Measurements from ENCODE around the gene ABCA3.

ABCA3 gene

GRCh38 chr16:2333231-2333630 is 7.3 kb downstream of the ABCA3 start:
- Histone ChIP-seq H3K4me3 (ENCODE audit: insufficient read depth, low read depth, low read length) (no peak overlapping the region), H3K36me3 (ENCODE audit: control insufficient read depth, insufficient read depth, low read length) (no peaks in the 10 kb centered on the region), H3K4me1 (ENCODE audit: control insufficient read depth, insufficient read depth, low read length) (no peaks in the 10 kb centered on the region), H3K27ac (ENCODE audit: insufficient read depth, low read depth, low read length, poor library complexity, severe bottlenecking) (no peak overlapping the region), H3K27me3 (ENCODE audit: control insufficient read depth, insufficient read depth, low read length, poor library complexity, severe bottlenecking) (peaks cover 8% of the 10 kb centered on the region), H3K9me3 (ENCODE audit: control insufficient read depth, low read length) (no peaks in the 10 kb centered on the region)
- 92 to 95% methylated on average over 9 of the region's 9 CpGs for WGBS, 2 experiments

GRCh38 chr16:2331931-2332267 is 8.6 kb downstream of the ABCA3 start:
- Histone ChIP-seq H3K36me3 (ENCODE audit: control insufficient read depth, insufficient read depth, low read length) (no peaks in the 10 kb centered on the region), H3K4me1 (ENCODE audit: control insufficient read depth, insufficient read depth, low read length) (no peaks in the 10 kb centered on the region), H3K27ac (ENCODE audit: insufficient read depth, low read depth, low read length, poor library complexity, severe bottlenecking) (no peak overlapping the region), H3K4me3 (ENCODE audit: insufficient read depth, low read depth, low read length) (no peak overlapping the region), H3K27me3 (ENCODE audit: control insufficient read depth, insufficient read depth, low read length, poor library complexity, severe bottlenecking) (no peaks in the 10 kb centered on the region), H3K9me3 (ENCODE audit: control insufficient read depth, low read length) (no peaks in the 10 kb centered on the region)
- 92% methylated on average over 5 of the region's 5 CpGs for WGBS, 2 experiments

- H3K4me3 ChIP-seq (ENCODE audit: insufficient read depth, low read depth, low read length): no peak overlapping the region
- no peaks in the 10 kb centered on the region for H3K27me3 ChIP-seq (ENCODE audit: control insufficient read depth, insufficient read depth, low read length, poor library complexity, severe bottlenecking)
- WGBS, 2 experiments: 88 to 90% methylated on average over 23 of the region's 23 CpGs
- H3K27ac ChIP-seq (ENCODE audit: insufficient read depth, low read depth, low read length, poor library complexity, severe bottlenecking): no peak overlapping the region
- no peaks in the 10 kb centered on the region for H3K9me3 ChIP-seq (ENCODE audit: control insufficient read depth, low read length)
- no peaks in the 10 kb centered on the region for H3K4me1 ChIP-seq (ENCODE audit: control insufficient read depth, insufficient read depth, low read length)
- no peaks in the 10 kb centered on the region for H3K36me3 ChIP-seq (ENCODE audit: control insufficient read depth, insufficient read depth, low read length)
Measured at GRCh38 chr16:2331199-2331930, 9.2 kb downstream of the ABCA3 start.

GRCh38 chr16:2329532-2329931 is 11.0 kb downstream of the ABCA3 start:
- no peak overlapping the region for H3K27ac ChIP-seq (ENCODE audit: insufficient read depth, low read depth, low read length, poor library complexity, severe bottlenecking)
- no peaks in the 10 kb centered on the region for H3K36me3 ChIP-seq (ENCODE audit: control insufficient read depth, insufficient read depth, low read length)
- H3K27me3 ChIP-seq (ENCODE audit: control insufficient read depth, insufficient read depth, low read length, poor library complexity, severe bottlenecking): no peaks in the 10 kb centered on the region
- H3K4me3 ChIP-seq (ENCODE audit: insufficient read depth, low read depth, low read length): no peak overlapping the region
- 86 to 87% methylated on average over 5 of the region's 5 CpGs for WGBS, 2 experiments
- no peaks in the 10 kb centered on the region for H3K9me3 ChIP-seq (ENCODE audit: control insufficient read depth, low read length)
- no peaks in the 10 kb centered on the region for H3K4me1 ChIP-seq (ENCODE audit: control insufficient read depth, insufficient read depth, low read length)

GRCh38 chr16:2328428-2328827 is 12.1 kb downstream of the ABCA3 start:
- no peaks in the 10 kb centered on the region for H3K4me1 ChIP-seq (ENCODE audit: control insufficient read depth, insufficient read depth, low read length)
- WGBS, 2 experiments: 86 to 88% methylated on average over 12 of the region's 12 CpGs
- H3K27ac ChIP-seq (ENCODE audit: insufficient read depth, low read depth, low read length, poor library complexity, severe bottlenecking): no peak overlapping the region
- no peaks in the 10 kb centered on the region for H3K27me3 ChIP-seq (ENCODE audit: control insufficient read depth, insufficient read depth, low read length, poor library complexity, severe bottlenecking)
- no peaks in the 10 kb centered on the region for H3K36me3 ChIP-seq (ENCODE audit: control insufficient read depth, insufficient read depth, low read length)
- H3K9me3 ChIP-seq (ENCODE audit: control insufficient read depth, low read length): no peaks in the 10 kb centered on the region
- H3K4me3 ChIP-seq (ENCODE audit: insufficient read depth, low read depth, low read length): no peak overlapping the region

GRCh38 chr16:2326191-2326590 is 14.3 kb downstream of the ABCA3 start:
- Histone ChIP-seq H3K36me3 (ENCODE audit: control insufficient read depth, insufficient read depth, low read length) (no peaks in the 10 kb centered on the region), H3K4me1 (ENCODE audit: control insufficient read depth, insufficient read depth, low read length) (no peaks in the 10 kb centered on the region), H3K9me3 (ENCODE audit: control insufficient read depth, low read length) (no peaks in the 10 kb centered on the region), H3K4me3 (ENCODE audit: insufficient read depth, low read depth, low read length) (no peak overlapping the region), H3K27me3 (ENCODE audit: control insufficient read depth, insufficient read depth, low read length, poor library complexity, severe bottlenecking) (no peaks in the 10 kb centered on the region), H3K27ac (ENCODE audit: insufficient read depth, low read depth, low read length, poor library complexity, severe bottlenecking) (no peak overlapping the region)
- WGBS, 2 experiments: 92 to 94% methylated on average over 11 of the region's 11 CpGs

- WGBS, 2 experiments: 89% methylated on average over 16 of the region's 16 CpGs
- Histone ChIP-seq H3K36me3 (ENCODE audit: control insufficient read depth, insufficient read depth, low read length) (no peaks in the 10 kb centered on the region), H3K4me3 (ENCODE audit: insufficient read depth, low read depth, low read length) (no peak overlapping the region), H3K27me3 (ENCODE audit: control insufficient read depth, insufficient read depth, low read length, poor library complexity, severe bottlenecking) (no peaks in the 10 kb centered on the region), H3K27ac (ENCODE audit: insufficient read depth, low read depth, low read length, poor library complexity, severe bottlenecking) (no peak overlapping the region), H3K9me3 (ENCODE audit: control insufficient read depth, low read length) (no peaks in the 10 kb centered on the region), H3K4me1 (ENCODE audit: control insufficient read depth, insufficient read depth, low read length) (no peaks in the 10 kb centered on the region)
Measured at GRCh38 chr16:2325791-2326190, 14.7 kb downstream of the ABCA3 start.

- no peaks in the 10 kb centered on the region for H3K4me1 ChIP-seq (ENCODE audit: control insufficient read depth, insufficient read depth, low read length)
- WGBS, 2 experiments: 91 to 93% methylated on average over 7 of the region's 7 CpGs
- H3K4me3 ChIP-seq (ENCODE audit: insufficient read depth, low read depth, low read length): no peak overlapping the region
- no peaks in the 10 kb centered on the region for H3K9me3 ChIP-seq (ENCODE audit: control insufficient read depth, low read length)
- no peaks in the 10 kb centered on the region for H3K36me3 ChIP-seq (ENCODE audit: control insufficient read depth, insufficient read depth, low read length)
- H3K27me3 ChIP-seq (ENCODE audit: control insufficient read depth, insufficient read depth, low read length, poor library complexity, severe bottlenecking): no peaks in the 10 kb centered on the region
- no peak overlapping the region for H3K27ac ChIP-seq (ENCODE audit: insufficient read depth, low read depth, low read length, poor library complexity, severe bottlenecking)
Measured at GRCh38 chr16:2325181-2325580, 15.3 kb downstream of the ABCA3 start.

- Histone ChIP-seq H3K27me3 (ENCODE audit: control insufficient read depth, insufficient read depth, low read length, poor library complexity, severe bottlenecking) (no peaks in the 10 kb centered on the region), H3K9me3 (ENCODE audit: control insufficient read depth, low read length) (no peaks in the 10 kb centered on the region), H3K27ac (ENCODE audit: insufficient read depth, low read depth, low read length, poor library complexity, severe bottlenecking) (no peak overlapping the region), H3K4me3 (ENCODE audit: insufficient read depth, low read depth, low read length) (no peak overlapping the region), H3K36me3 (ENCODE audit: control insufficient read depth, insufficient read depth, low read length) (no peaks in the 10 kb centered on the region), H3K4me1 (ENCODE audit: control insufficient read depth, insufficient read depth, low read length) (no peaks in the 10 kb centered on the region)
- 93 to 94% methylated on average over 25 to 26 of the region's 26 CpGs for WGBS, 2 experiments
Measured at GRCh38 chr16:2324296-2324859, 16.1 kb downstream of the ABCA3 start.

- Histone ChIP-seq H3K27ac (ENCODE audit: insufficient read depth, low read depth, low read length, poor library complexity, severe bottlenecking) (no peak overlapping the region), H3K9me3 (ENCODE audit: control insufficient read depth, low read length) (no peaks in the 10 kb centered on the region), H3K36me3 (ENCODE audit: control insufficient read depth, insufficient read depth, low read length) (no peaks in the 10 kb centered on the region), H3K4me1 (ENCODE audit: control insufficient read depth, insufficient read depth, low read length) (no peaks in the 10 kb centered on the region), H3K27me3 (ENCODE audit: control insufficient read depth, insufficient read depth, low read length, poor library complexity, severe bottlenecking) (no peaks in the 10 kb centered on the region), H3K4me3 (ENCODE audit: insufficient read depth, low read depth, low read length) (no peak overlapping the region)
- WGBS, 2 experiments: 89 to 93% methylated on average over 8 of the region's 8 CpGs
Measured at GRCh38 chr16:2323701-2324100, 16.8 kb downstream of the ABCA3 start.
